NCI-H1930 (cell line): ENCODE measurements around the gene RNF10.
"Not testable (repeated sequence)": the region's sequence is repeated elsewhere in the genome, so short reads cannot be mapped to it uniquely, and the experiment has no call there.

Source experiments
- DNase-seq, 2 experiments: peaks; one replicate each; lab custom pipeline; 2025; lab: John Stamatoyannopoulos, UW

Gene RNF10

DNA sequence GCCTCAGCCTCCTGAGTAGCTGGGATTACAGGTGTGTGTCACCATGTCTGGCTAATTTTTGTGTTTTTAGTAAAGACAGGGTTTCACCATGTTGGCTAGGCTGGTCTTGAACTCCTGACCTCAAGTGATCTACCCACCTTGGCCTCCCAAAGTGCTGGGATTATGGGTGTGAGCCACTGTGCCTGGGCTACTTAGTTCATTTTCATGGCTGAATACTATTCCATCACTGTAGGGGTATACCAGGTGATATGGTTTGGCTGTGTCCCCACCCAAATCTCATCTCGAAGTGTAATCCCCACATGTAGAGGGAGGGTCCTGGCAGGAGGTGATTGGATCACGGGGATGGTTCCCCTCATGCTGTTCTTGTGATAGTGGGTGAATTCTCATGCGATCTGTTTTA lies 83.0 kb downstream of the RNF10 start:
- DNase-seq: not testable (repeated sequence)

DNA sequence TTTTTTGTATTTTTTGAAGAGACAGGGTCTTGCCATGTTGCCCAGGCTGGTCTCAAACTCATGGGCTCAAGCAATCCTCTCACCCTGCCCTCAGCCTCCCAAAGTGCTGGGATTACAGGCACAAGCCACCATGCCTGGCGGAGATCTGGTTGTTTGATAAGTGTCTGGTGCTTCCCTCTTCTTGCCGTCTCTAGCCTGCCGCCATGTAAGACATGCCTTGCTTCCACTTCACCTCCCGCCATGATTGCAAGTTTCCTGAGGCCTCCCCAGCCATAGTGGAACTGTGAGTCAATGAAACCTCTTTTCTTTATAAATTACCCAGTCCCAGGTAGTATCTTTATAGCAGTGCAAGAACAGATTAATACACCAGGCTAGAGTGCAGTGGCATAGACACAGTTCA lies 83.6 kb downstream of the RNF10 start:
- DNase-seq: not testable (repeated sequence)

DNA sequence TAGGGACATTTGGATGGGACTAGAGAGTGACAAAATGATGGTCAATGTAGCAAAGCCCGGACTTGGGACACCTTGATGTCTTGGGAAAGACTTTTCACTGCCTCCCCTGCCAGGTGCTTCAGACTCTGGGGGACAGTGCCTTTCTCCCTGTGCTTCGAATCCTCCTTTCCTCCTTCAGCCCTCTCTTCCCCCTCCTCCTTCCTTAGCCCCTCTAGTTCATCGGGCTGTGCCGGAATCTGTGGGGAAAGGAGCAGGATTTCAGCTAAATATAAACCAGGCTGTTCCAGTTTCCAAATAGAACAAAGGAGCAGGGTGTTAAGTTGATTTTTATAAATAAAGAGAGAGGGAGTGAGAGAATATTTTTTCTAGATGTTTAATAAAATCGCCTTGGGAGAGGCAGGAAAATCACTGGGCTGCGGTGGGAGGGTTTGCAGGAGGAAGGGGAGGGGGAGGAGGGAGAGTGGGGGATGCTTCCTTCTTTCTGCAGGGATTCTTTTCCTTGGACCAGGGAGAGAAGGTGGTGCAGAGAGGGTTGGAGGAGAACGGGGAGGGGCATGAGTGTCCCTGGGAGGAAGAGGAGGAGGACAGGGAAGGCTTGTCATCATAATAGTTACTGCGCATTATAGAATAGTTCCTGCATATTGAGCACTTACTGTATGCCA lies 84.9 kb downstream of the RNF10 start:
- DNase-seq: no peak

DNA sequence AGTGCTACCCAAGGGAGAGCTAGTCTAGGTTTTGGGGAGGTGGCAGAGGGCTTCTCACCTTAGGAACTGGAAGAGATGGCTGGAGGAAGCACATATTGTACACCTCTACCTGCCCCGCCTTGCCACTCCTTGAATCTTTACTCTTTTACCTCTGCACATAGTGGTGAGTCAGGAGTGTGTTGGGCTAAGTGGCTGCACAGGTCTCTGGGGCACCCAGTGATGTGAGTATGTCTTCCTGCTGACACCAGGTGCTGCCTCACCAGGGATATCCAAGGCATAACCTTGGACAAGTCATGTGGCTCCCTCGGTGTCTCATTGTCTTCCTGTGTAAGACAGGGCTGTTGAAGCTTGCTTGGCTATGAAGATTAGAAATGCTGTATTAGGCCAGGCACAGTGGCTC lies 86.5 kb downstream of the RNF10 start:
- no peak for DNase-seq

DNA sequence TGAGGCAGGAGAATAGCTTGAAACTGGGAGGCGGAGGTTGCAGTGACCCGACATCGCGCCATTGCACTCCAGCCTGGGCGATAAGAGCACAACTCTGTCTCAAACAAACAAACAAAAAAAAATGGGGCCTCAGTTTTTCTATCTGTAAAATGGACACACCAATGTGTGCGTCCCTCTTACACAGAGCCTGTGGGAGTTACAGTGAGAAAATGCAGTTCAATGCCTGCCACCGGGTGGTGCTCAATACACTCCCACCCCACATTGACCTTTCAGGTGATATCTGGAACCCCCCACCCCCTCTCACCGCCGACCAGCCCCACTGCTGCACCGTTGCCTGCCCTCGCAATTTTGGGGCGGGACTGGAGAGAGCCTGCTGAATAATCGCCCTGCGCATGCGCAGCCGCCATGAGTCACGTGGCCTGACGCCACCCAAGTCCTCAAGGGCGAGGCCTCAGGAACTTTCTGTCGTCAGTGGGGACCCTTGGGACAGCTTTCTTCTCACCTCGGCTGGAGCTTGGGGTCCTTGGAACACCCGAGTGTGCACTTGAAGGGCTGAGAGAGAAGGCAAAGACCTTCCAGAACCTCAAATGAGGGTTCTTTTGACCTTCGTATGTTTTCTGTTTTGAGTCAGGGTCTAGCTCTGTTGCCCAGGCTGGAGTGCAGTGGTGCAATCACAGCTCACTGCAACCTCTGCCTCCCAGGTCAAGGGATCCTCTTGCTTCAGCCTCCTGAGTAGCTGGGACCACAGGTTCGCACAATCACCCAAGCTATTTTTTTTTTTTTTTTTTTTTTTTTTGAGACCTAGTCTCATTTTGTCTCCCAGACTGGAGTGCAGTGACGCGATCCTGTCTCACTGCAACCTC lies 91.6 kb downstream of the RNF10 start:
- no peak for DNase-seq
